Measurements from ENCODE around the gene PRRC1.

The PRRC1 gene

DNA sequence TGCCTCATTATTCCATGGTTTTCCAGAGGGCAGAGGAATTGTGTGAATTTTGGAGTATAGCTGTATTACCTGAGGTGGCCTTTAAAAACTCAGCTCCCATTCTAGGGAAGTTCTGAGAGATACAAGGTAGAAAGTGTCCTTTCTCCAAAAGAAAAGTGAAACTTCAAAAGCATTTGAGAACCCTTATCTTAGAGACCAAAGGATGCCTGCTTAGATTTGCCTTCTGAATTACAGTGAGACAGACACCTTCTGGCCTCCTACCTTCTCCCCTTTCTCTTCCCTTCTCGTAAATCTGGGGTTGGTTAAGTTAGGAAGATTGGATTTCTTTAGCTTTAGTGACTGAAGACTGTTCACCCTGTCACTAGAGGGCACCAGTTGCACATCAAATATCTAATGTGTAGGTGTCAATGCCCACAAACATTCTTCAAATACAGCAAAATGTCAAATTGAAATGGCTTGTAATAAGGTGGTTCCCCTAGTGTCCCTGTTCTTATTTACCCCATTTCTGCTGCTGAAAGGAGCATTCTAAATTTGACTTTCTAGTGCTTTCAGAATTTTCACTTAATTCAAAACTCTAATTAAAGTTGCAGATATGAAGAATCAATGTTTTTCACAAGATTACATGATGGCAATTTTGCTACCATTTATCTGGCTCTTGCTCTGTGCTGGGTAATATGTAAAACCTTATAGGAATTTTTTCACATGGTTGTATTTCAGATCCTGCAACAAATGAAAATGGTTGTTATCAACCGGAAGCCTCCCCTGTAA is 46.7 kb downstream of the PRRC1 start (continued):
- peak; percentile 39 for TF ChIP-seq ZNF660 (tag by site-specific recombination; IDR thresholded peaks at IDR 0.05)
- no peak for TF ChIP-seq ZNF48 (tag by site-specific recombination; IDR thresholded peaks at IDR 0.05)
- no peak for TF ChIP-seq ZNF202 (tag by site-specific recombination; IDR thresholded peaks at IDR 0.05; ENCODE audit: borderline replicate concordance)
- no peak for TF ChIP-seq ZNF146 (tag by site-specific recombination; IDR thresholded peaks at IDR 0.05)
- peak; percentile 27; the same call in 1 of the 2 replicates for TF ChIP-seq ZSCAN30 (tag by site-specific recombination; IDR thresholded peaks at IDR 0.05)
- TF ChIP-seq ZNF292 (tag by site-specific recombination; IDR thresholded peaks at IDR 0.05; ENCODE audit: borderline replicate concordance, low read depth), result no peak
- TF ChIP-seq ZNF747 (tag by site-specific recombination; IDR thresholded peaks at IDR 0.05), result no peak
- no peak for TF ChIP-seq HOXD13 (CRISPR knock-in tag; IDR thresholded peaks at IDR 0.05; ENCODE audit: borderline replicate concordance)
- no peak for TF ChIP-seq ZNF785 (tag by site-specific recombination; IDR thresholded peaks at IDR 0.05)
- no peak for TF ChIP-seq ZBTB21 (tag by site-specific recombination; IDR thresholded peaks at IDR 0.05)
- 0 out of 2 replicates have a peak, but pooled peaks have one; percentile 25 for TF ChIP-seq ZNF2 (tag by site-specific recombination; IDR thresholded peaks at IDR 0.05)
- no peak for TF ChIP-seq GLIS2 (tag by site-specific recombination; IDR thresholded peaks at IDR 0.05)
- TF ChIP-seq ZNF768 (tag by site-specific recombination; IDR thresholded peaks at IDR 0.05), result no peak
- no peak for TF ChIP-seq ZNF549 (tag by site-specific recombination; IDR thresholded peaks at IDR 0.05)
- TF ChIP-seq, protein P1, sequence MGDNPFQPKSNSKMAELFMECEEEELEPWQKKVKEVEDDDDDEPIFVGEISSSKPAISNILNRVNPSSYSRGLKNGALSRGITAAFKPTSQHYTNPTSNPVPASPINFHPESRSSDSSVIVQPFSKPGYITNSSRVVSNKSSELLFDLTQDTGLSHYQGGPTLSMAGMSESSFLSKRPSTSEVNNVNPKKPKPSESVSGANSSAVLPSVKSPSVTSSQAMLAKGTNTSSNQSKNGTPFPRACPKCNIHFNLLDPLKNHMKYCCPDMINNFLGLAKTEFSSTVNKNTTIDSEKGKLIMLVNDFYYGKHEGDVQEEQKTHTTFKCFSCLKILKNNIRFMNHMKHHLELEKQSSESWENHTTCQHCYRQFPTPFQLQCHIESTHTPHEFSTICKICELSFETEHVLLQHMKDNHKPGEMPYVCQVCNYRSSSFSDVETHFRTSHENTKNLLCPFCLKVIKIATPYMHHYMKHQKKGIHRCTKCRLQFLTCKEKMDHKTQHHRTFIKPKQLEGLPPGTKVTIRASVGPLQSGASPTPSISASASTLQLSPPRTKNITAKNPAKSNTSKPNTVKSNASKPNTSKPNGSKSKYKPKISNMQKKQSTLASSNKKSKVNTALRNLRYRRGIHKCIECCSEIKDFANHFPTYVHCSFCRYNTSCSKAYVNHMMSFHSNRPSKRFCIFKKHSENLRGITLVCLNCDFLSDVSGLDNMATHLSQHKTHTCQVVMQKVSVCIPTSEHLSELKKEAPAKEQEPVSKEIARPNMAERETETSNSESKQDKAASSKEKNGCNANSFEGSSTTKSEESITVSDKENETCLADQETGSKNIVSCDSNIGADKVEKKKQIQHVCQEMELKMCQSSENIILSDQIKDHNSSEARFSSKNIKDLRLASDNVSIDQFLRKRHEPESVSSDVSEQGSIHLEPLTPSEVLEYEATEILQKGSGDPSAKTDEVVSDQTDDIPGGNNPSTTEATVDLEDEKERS (tag by site-specific recombination; IDR thresholded peaks at IDR 0.05), result no peak
- no peak for TF ChIP-seq HOXC10 (CRISPR knock-in tag; IDR thresholded peaks at IDR 0.05)
- peak; percentile 83 for TF ChIP-seq ZFHX2 (tag by site-specific recombination; conservative IDR thresholded peaks at IDR 0.05)
- TF ChIP-seq, protein P2, sequence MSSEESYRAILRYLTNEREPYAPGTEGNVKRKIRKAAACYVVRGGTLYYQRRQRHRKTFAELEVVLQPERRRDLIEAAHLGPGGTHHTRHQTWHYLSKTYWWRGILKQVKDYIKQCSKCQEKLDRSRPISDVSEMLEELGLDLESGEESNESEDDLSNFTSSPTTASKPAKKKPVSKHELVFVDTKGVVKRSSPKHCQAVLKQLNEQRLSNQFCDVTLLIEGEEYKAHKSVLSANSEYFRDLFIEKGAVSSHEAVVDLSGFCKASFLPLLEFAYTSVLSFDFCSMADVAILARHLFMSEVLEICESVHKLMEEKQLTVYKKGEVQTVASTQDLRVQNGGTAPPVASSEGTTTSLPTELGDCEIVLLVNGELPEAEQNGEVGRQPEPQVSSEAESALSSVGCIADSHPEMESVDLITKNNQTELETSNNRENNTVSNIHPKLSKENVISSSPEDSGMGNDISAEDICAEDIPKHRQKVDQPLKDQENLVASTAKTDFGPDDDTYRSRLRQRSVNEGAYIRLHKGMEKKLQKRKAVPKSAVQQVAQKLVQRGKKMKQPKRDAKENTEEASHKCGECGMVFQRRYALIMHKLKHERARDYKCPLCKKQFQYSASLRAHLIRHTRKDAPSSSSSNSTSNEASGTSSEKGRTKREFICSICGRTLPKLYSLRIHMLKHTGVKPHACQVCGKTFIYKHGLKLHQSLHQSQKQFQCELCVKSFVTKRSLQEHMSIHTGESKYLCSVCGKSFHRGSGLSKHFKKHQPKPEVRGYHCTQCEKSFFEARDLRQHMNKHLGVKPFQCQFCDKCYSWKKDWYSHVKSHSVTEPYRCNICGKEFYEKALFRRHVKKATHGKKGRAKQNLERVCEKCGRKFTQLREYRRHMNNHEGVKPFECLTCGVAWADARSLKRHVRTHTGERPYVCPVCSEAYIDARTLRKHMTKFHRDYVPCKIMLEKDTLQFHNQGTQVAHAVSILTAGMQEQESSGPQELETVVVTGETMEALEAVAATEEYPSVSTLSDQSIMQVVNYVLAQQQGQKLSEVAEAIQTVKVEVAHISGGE (tag by site-specific recombination; conservative IDR thresholded peaks at IDR 0.05; ENCODE audit: low read depth), result no peak
- TF ChIP-seq, protein P3, sequence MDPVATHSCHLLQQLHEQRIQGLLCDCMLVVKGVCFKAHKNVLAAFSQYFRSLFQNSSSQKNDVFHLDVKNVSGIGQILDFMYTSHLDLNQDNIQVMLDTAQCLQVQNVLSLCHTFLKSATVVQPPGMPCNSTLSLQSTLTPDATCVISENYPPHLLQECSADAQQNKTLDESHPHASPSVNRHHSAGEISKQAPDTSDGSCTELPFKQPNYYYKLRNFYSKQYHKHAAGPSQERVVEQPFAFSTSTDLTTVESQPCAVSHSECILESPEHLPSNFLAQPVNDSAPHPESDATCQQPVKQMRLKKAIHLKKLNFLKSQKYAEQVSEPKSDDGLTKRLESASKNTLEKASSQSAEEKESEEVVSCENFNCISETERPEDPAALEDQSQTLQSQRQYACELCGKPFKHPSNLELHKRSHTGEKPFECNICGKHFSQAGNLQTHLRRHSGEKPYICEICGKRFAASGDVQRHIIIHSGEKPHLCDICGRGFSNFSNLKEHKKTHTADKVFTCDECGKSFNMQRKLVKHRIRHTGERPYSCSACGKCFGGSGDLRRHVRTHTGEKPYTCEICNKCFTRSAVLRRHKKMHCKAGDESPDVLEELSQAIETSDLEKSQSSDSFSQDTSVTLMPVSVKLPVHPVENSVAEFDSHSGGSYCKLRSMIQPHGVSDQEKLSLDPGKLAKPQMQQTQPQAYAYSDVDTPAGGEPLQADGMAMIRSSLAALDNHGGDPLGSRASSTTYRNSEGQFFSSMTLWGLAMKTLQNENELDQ (tag by site-specific recombination; IDR thresholded peaks at IDR 0.05; ENCODE audit: low read depth), result no peak
- no peak for TF ChIP-seq ZNF37A (tag by site-specific recombination; IDR thresholded peaks at IDR 0.05)
- 0 out of 2 replicates have a peak, but pooled peaks have one; percentile 18 for TF ChIP-seq ZXDB (tag by site-specific recombination; IDR thresholded peaks at IDR 0.05)
- no peak for TF ChIP-seq HOXA7 (CRISPR knock-in tag; IDR thresholded peaks at IDR 0.05; ENCODE audit: borderline replicate concordance)
- no peak for TF ChIP-seq ZNF596 (tag by site-specific recombination; IDR thresholded peaks at IDR 0.05)
